ENCODE data around the gene GPATCH1.
"Not testable (repeated sequence)": the region's sequence is repeated elsewhere in the genome, so short reads cannot be mapped to it uniquely, and the experiment has no call there.

Gene GPATCH1, protein sequence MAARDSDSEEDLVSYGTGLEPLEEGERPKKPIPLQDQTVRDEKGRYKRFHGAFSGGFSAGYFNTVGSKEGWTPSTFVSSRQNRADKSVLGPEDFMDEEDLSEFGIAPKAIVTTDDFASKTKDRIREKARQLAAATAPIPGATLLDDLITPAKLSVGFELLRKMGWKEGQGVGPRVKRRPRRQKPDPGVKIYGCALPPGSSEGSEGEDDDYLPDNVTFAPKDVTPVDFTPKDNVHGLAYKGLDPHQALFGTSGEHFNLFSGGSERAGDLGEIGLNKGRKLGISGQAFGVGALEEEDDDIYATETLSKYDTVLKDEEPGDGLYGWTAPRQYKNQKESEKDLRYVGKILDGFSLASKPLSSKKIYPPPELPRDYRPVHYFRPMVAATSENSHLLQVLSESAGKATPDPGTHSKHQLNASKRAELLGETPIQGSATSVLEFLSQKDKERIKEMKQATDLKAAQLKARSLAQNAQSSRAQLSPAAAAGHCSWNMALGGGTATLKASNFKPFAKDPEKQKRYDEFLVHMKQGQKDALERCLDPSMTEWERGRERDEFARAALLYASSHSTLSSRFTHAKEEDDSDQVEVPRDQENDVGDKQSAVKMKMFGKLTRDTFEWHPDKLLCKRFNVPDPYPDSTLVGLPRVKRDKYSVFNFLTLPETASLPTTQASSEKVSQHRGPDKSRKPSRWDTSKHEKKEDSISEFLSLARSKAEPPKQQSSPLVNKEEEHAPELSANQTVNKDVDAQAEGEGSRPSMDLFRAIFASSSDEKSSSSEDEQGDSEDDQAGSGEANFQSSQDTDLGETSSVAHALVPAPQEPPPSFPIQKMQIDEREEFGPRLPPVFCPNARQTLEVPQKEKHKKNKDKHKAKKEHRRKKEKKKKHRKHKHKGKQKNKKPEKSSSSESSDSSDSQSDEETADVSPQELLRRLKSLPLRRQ

DNA sequence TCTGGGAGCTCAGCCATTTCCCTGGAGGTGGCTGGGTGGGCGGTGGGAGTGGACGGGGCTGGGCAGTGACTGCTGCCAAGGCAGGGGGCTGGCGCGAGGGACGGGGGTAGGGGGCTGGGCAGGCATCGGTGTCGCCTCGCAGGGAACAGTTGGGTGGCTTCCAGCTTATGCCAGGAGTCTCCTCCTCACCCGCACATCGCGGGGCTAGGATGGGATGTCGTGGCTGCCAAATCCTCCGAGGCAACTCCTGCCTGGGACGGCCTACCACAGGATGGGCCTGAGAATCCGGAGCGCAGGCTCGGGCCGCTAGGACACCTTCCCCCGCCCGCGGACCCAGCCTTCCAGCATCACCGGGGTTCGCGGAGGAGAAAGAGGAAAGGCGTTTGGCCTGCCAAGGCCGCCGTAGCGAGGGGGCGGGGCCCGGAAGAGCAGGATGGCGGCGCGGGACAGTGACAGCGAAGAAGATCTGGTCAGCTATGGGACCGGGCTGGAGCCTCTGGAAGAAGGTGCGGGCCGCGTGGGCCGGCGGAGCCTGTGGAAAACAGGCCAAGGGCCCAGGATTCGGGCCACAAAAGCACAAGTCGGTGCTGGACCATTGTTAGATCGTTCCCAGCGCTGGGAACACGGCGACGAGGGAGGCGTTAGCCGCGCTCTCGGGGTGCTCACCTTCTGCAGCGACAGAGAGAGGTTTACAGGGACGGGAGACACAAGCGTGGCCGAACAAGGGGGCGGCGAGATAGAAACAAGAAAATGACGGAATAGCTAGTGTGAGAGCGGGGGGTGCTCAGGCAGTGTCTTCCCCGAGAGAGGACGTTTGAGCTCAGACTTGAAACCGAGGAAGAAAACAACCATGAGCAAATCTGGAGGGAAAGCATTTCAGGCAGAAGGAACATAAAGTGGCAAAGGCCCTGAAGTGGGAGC lies at the start of gene GPATCH1:
Gene GPATCH1 (plus strand): TSS at position 421 of the 921 bp plus-strand sequence. CDS start 13 bp downstream, at position 434.
- TF ChIP-seq, protein P1, sequence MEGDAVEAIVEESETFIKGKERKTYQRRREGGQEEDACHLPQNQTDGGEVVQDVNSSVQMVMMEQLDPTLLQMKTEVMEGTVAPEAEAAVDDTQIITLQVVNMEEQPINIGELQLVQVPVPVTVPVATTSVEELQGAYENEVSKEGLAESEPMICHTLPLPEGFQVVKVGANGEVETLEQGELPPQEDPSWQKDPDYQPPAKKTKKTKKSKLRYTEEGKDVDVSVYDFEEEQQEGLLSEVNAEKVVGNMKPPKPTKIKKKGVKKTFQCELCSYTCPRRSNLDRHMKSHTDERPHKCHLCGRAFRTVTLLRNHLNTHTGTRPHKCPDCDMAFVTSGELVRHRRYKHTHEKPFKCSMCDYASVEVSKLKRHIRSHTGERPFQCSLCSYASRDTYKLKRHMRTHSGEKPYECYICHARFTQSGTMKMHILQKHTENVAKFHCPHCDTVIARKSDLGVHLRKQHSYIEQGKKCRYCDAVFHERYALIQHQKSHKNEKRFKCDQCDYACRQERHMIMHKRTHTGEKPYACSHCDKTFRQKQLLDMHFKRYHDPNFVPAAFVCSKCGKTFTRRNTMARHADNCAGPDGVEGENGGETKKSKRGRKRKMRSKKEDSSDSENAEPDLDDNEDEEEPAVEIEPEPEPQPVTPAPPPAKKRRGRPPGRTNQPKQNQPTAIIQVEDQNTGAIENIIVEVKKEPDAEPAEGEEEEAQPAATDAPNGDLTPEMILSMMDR (conservative IDR thresholded peaks at IDR 0.05; ENCODE audit: control insufficient read depth, insufficient read depth, low read depth, low read length): no peak
- peak; percentile 75 for DNase-seq (ENCODE audit: low read depth)

DNA sequence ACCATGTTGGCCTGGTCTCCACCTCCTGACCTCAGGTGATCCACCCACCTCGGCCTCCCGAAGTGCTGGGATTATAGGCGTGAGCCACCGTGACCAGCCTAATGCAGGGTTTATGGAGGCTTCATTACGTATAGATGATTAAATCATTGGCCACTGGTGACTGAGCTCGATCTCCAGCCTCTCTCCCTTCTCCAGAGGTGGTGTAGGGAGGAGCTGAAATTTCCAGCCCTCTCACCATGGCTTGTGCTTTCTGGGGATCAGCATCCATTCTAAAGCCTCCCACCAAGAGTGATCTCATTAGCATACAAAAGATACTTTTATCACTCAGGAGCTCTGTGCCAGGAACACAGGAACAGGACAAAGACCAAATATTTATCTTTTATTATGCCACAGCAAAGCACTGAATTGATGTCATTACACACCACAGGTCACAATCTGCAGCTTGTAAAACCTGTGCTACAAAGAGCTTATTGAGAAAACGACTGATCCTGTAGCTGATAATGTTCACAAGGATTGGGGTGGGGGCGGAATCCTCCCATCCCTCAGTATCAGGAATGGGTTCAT lies 48.7 kb upstream of the GPATCH1 start:
- no peak for DNase-seq (ENCODE audit: low read depth)
- H3K4me3 ChIP-seq (ENCODE audit: control insufficient read depth, low read depth, low read length): no peak overlapping the region
- TF ChIP-seq, protein P1 (conservative IDR thresholded peaks at IDR 0.05; ENCODE audit: control insufficient read depth, insufficient read depth, low read depth, low read length): no peak

More for the DNA sequence above, at the start of gene GPATCH1:
- peak within 1 kb of the TSS; percentile 96 for H3K4me3 ChIP-seq (ENCODE audit: control insufficient read depth, low read depth, low read length)

DNA sequence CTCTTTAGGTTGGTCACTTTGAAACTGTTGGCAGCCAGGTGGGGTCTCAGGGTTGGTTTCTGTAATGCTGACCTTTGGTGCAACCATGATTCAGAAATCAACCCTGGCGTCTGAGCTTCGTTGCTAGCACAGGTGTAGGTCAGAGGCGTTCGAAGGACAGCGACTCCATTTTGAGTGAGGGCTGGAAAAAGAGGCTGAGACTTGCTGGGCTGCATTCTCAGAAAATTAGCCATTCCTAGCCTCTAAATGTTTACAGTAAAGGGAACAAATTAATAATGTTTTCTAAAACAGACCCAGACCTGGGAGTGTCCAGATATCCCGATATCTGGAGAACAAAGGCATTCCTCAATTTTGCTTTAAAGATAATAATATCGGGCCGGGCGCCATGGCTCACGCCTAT lies 45.5 kb upstream of the GPATCH1 start:
- DNase-seq (ENCODE audit: low read depth): no peak
- H3K4me3 ChIP-seq (ENCODE audit: control insufficient read depth, low read depth, low read length): no peak overlapping the region
- TF ChIP-seq, protein P1 (conservative IDR thresholded peaks at IDR 0.05; ENCODE audit: control insufficient read depth, insufficient read depth, low read depth, low read length): no peak

GRCh38 chr19:33036370-33037167 lies 44.4 kb upstream of the GPATCH1 start:
- not testable (repeated sequence) for H3K4me3 ChIP-seq (ENCODE audit: control insufficient read depth, low read depth, low read length); DNase-seq (ENCODE audit: low read depth)

DNA sequence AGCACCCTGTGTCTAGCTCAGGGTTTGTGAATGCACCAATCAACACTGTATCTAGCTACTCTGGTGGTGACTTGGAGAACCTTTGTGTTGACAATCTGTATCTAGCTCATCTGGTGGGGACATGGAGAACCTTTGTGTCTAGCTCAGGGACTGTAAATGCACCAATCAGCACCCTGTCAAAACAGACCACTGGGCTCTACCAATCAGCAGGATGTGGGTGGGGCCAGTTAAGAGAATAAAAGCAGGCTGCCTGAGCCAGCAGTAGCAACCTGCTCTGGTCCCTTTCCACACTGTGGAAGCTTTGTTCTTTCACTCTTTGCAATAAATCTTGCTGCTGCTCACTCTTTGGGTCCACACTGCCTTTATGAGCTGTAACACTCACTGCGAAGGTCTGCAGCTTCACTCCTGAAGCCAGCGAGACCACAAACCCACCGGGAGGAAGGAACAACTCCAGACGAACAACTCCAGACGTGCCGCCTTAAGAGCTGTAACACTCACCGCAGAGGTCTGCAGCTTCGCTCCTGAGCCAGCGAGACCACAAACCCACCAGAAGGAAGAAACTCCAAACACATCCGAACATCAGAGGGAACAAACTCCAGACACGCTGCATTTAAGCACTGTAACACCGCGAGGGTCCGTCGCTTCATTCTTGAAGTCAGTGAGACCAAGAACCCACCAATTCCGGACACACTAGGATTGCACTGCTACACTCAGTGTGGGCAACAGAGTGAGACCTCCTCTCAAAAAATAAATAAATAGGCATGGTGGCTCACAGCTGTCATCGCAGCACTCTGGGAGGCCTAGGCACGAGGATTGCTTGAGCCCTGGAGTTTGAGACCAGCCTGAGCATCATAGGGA lies 43.6 kb upstream of the GPATCH1 start:
- not testable (repeated sequence) for DNase-seq (ENCODE audit: low read depth); H3K4me3 ChIP-seq (ENCODE audit: control insufficient read depth, low read depth, low read length)

- H3K4me3 ChIP-seq (ENCODE audit: control insufficient read depth, low read depth, low read length): no peak overlapping the region
- no peak for DNase-seq (ENCODE audit: low read depth)
- TF ChIP-seq, protein P1 (conservative IDR thresholded peaks at IDR 0.05; ENCODE audit: control insufficient read depth, insufficient read depth, low read depth, low read length): no peak
Measured at GRCh38 chr19:33039108-33039599, 41.8 kb upstream of the GPATCH1 start.

Measured in fibroblast of mammary gland (primary cell).